Brain pericyte (primary cell): ENCODE data around the gene CHRDL2.
"Not testable (repeated sequence)": the region's sequence is repeated elsewhere in the genome, so short reads cannot be mapped to it uniquely, and the experiment has no call there.

Source experiments
- DNase-seq: peaks from one replicate; pipeline ENCODE4 v3.0.0-alpha.2; 2012; ENCODE audit warnings: low read depth, low spot score

The CHRDL2 gene

GRCh38 chr11:74731301-74732094, at the start of gene CHRDL2:
CHRDL2 (minus strand) TSS chr11:74731426; CDS start chr11:74730888, 538 bp downstream.
- DNase-seq = no peak

- no peak for DNase-seq
Observed at GRCh38 chr11:74780248-74781005, 49.2 kb upstream of the CHRDL2 start.

- no peak for DNase-seq
Observed at GRCh38 chr11:74778581-74778980, 47.4 kb upstream of the CHRDL2 start.

GRCh38 chr11:74777877-74778276, 46.7 kb upstream of the CHRDL2 start:
- no peak for DNase-seq

- DNase-seq = no peak
Observed at GRCh38 chr11:74777038-74777437, 45.8 kb upstream of the CHRDL2 start.

- no peak for DNase-seq
Observed at GRCh38 chr11:74776546-74776945, 45.3 kb upstream of the CHRDL2 start.

- DNase-seq = no peak
Observed at GRCh38 chr11:74775762-74776161, 44.5 kb upstream of the CHRDL2 start.

- no peak for DNase-seq
Observed at GRCh38 chr11:74773476-74773875, 42.2 kb upstream of the CHRDL2 start.

- DNase-seq = no peak
Observed at GRCh38 chr11:74771139-74771538, 39.9 kb upstream of the CHRDL2 start.

- no peak for DNase-seq
Observed at GRCh38 chr11:74770456-74770855, 39.2 kb upstream of the CHRDL2 start.

GRCh38 chr11:74769055-74769707, 38.0 kb upstream of the CHRDL2 start:
- no peak for DNase-seq

- DNase-seq = not testable (repeated sequence)
Observed at GRCh38 chr11:74768172-74768651, 37.0 kb upstream of the CHRDL2 start.

GRCh38 chr11:74766905-74767304, 35.7 kb upstream of the CHRDL2 start:
- DNase-seq = no peak

GRCh38 chr11:74756571-74756970, 25.3 kb upstream of the CHRDL2 start:
- DNase-seq = no peak

- DNase-seq = no peak
Observed at GRCh38 chr11:74755395-74755995, 24.3 kb upstream of the CHRDL2 start.

- no peak for DNase-seq
Observed at GRCh38 chr11:74754507-74755252, 23.5 kb upstream of the CHRDL2 start.

- no peak for DNase-seq
Observed at GRCh38 chr11:74751303-74751702, 20.1 kb upstream of the CHRDL2 start.

GRCh38 chr11:74750598-74750997, 19.4 kb upstream of the CHRDL2 start:
- not testable (repeated sequence) for DNase-seq

GRCh38 chr11:74749965-74750296, 18.7 kb upstream of the CHRDL2 start:
- no peak for DNase-seq

GRCh38 chr11:74749127-74749964, 18.1 kb upstream of the CHRDL2 start:
- no peak for DNase-seq
